Stimulated activated CD8-positive, alpha-beta memory T cell treated with anti-CD3 and anti-CD28 coated beads, Interleukin-2, amount 100 ng/mL, for 48 hours (primary cell): ENCODE results near the gene GAL3ST2.

Experiments used
- DNase-seq, 2 donors: peaks; one replicate each; pipeline ENCODE4 v3.0.0-alpha.2; 2020; ENCODE audit warnings: low read depth in 2 of 2

Gene GAL3ST2

DNA sequence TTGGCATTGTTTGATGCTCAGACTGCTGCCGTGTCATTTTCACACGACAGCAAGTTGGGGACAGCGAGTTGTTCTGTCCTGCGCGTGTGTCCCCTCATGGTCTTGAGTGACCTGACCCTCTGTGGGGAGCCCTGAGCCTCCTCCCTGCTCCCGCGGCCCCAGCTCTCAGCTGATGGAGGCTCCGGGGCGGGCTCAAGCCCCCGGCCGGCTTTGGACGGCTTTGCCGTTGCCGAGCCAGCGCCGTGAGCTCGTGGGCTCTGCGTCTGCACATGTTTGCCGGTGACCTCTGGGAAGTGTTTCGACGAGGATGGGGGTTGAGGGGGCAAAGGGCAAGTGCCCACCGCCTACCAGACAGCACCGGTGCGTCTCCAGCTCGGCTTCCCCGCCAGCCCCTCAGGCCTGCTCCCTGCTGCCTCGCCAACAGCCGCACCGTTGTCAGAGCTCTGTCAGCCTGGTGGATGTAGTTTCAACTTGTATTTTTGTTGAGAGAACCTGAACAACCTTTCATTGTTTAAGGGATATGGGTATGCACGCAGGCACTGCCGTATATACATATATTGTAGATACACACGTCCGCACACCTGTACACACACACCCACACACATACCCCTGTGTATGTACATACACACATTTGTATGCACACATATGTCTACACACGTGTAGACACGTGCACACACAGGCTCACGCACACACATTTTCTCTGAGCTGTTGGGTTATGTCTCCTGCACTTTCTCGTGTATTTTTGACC, 68.4 kb downstream of the GAL3ST2 start:
- DNase-seq: no peak

DNA sequence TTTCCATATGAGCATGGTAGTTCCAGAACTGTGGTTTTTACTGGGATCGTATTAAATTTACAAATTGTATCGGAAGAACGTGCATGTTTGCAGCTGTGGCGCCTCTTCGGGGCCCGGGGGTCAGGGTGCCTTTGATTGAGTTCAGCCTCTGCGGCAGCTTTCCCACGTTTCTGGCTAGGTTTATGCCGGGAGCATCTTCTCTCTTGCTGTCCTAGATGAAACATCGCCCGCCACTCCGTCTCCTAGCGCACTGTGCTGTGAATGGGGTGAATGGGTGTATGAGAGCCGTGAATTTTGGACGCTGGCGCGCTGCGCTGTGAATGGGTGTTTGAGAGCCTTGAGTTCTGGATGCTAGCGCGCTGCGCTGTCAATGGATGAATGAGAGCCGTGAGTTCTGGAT, 69.8 kb downstream of the GAL3ST2 start:
- DNase-seq: no peak

DNA sequence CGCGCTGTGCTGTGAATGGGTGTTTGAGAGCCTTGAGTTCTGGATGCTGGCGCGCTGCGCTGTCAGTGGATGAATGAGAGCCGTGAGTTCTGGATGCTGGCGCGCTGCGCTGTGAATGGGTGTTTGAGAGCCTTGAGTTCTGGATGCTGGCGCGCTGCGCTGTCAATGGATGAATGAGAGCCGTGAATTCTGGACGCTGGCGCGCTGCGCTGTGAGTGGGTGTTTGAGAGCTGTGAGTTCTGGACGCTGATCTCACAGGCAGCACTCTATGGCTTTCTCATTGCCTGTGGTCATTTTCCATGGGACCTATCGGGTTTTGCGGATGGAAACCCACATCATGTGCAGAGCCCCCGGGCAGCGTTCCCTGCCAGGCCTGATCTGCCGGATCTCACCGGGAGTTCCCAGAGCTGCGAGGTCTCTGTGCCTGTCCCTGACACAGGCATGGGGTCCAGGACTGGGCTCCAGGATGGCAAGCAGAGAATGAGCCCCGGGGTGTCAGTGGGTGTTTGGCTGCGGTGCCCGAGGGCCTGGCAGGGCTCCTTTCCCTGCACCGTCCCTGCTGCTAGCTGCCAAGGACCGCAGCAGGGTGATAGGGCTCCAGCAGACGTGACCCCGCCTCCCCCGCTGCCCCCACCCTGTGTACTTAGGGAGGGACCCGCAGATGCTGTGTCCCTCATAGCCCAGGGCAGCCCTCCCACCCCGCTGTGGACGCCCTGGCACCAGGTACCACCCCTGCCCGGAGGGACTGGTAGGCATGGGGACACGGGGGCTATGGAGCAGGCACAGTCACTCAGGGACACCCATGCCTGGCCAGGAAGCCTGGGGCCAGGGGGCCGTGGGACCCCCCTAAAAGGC, 72.4 kb downstream of the GAL3ST2 start:
- no peak for DNase-seq

DNA sequence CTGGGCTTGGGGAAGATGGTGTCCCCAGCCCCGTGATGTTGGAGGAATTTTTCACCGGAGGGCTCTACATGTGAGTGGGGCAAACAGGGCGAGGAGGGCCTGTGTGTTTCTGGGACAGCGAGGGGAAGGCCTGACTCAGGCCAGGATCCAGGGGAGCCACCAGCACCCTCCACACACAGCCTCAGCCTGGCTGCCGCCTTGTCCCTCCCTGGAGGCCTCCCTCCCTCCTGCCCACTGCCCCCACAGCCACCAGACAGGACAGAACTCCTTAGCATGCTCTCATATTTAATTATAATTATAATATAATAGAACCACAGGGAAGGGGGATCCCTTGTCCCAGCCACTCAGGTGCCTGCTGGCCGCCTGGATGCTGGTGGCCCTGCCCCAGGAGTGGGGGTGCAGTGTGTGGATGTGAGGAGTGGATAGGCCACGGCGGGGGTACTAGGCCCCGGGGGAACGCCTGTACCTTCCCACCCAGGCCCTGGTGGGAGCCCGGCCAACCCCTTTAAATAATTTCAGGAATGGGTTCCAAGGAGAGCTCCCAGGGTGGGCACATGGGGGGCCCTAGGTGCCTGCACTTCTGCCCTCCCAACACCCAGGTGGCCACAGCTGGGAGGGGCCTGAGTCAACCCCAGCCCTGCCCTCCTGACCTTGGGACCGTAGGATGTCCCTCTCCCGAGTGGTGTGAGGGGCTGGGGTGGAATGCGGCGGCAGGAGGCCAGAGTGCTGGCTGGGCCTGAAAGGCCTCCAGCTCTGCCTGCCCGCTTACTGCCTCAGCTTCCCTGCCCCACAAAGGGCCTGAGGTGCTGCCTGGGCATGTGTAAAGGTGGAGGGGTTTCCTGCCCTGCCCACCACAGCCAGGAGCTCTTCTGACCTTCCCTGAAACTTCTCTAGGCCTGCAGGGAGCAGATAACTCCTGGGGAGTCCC, 73.3 kb downstream of the GAL3ST2 start:
- no peak for DNase-seq

DNA sequence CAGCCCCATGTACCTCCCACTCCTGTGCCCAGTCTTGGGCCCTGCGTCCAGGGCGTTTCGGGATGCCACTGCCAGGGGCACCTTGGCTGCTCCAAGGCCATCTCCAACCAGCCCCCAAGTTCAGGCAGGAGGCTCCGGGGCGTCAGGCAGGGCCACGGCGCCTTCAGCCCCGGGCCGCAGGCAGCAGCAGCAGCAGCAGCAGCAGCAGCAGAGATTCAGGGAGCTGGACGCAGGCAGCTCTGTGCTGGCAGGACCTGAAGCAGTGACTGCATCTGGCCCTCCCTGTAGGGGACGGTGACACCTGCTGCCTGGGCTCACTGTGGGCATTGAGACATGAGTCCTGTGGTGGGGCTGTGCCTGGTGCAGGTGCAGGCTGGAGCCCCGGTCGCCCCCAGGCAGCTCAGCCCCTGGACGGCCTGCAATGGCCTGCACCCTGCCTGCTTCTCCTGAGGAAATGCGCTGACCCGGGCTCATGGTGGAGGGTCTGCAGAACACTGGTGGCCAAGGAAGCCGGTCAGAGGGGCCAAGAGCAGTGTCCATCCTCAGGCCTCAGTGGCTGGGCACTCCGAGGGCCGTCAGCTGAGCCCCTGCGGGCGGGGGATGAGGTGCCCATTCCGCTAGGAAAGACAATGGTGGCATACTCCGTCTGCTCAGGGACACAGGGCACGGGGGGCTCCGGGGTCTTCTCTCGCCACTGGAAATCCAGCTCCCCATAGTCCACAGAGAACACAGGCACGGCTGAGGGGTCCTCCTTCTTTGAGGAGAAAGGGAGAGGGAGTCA, 74.1 kb downstream of the GAL3ST2 start:
- DNase-seq: no peak

DNA sequence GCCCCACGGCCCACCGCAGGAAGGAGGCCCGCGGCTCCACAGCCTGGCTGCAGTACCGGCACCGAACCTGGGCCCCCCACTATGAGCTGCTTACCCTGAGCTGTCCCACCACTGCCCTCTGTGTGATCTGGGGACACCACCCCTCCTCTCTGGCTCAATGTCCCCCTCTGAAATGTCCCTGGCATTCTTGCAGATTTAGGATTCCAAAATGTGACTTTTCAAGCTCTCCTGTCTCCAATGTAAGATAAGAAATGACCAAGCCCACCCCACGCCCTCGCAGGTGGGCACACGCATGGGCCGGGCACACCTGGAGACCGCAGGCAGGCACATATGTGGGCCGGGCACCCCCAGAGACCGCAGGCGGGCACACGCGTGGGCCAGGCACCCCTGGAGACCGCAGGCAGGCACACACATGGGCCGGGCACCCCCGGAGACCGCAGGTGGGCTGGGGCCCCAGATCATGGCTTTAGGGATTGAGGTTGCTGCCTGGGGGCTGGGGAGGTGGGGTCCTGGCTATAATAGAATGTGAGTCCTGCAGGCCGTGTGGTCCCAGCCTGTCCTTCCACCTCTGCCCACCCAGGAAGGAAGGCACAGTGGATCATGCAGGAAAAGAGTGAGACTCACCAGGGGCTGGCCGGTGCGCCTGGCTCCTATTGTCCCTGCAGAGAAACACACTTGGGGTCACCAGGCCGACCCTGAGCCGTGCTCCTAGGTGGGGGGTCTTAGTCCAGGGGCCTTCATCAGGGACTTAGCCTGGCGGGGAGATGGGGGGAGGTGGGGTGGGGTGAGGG, 74.9 kb downstream of the GAL3ST2 start:
- no peak for DNase-seq

DNA sequence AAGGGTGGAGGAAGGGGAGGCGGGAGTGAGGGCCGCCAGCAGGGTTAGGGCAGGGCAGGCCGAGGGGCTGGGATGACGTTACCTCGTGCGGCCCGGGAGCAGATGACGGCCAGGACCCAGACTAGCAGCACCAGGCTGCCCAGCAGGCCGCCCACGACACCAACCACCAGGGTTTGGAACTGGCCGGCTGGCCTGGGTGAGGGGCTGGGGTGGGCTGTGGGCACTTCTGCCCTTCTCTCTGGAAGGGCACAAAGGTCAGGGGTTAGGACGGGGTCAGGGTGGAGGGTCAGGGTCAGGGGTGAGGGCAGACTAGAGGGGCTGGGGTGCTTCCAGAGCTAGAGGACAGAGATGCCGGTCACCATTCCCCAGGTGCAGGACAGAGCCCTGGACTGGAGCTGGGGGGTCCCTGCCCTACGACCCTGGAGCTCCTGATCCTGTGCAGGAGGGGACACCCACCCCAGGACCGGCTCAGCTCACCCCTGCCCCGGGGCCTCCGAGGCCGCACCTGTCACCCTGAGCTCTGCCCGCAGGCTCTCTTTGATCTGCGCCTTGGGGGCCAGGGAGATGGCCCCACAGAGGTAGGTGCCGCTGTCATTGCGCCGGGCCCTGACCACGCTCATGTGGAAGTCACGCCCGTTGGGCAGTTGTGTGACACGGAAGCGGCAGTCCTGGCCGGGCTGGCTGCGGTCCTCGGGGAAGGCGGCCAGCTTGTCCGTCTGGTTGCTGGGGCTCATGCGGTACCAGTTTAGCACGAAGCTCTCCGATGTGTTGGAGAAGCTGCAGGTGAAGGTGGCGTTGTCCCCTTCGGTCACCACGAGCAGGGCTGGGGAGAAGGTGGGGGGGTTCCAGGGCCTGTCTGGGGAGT, 75.7 kb downstream of the GAL3ST2 start:
- DNase-seq: no peak

DNA sequence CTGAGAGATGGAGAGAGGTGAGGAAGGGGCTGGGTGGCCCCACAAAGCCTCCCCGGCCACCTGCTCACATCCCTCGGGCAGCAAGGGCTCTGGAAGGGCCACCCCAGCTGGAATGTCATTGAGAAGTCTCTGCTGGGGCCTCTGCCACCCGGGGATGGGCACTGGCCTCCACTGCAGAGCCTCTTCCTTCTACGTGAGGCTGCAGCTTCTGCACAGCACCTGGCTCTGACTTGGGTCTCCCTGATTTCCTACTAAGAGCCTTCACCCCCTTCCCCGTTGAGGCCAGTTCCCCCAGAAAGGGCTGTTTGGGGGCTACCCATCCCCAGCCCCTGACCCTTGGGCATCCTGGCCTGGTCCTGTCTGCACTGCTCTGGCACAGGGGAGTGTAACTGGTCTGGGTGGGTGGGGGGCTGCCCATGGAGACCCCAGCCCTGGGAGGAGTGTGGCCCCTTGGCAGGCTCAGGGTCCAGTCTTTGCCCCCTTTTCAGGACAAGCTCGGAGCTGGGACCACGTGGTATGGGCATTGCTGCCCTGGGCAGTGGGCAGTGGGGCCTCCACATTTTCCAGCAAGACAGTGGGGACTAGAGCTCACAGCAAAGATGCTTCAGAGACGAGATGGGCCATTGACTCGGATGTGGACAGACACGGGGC, 76.5 kb downstream of the GAL3ST2 start:
- no peak for DNase-seq
